Astrocyte (in vitro differentiated cells and primary cell): ENCODE measurements around the gene ITPRIPL1.

ENCODE experiments used
- EZH2 ChIP-seq: IDR thresholded peaks from 2 replicates; pipeline ENCODE4 v1.6.1; 2012; ENCODE audit warnings: mild to moderate bottlenecking, low read length, inconsistent platforms; ENCODE audit not compliant: insufficient read depth
- TF ChIP-seq, protein P1 (sequence below): IDR thresholded peaks from 2 replicates; pipeline ENCODE4 v1.5.1; 2011; ENCODE audit warnings: low read depth, mild to moderate bottlenecking, inconsistent platforms, low read length, moderate library complexity; ENCODE audit not compliant: insufficient read depth

DNA sequence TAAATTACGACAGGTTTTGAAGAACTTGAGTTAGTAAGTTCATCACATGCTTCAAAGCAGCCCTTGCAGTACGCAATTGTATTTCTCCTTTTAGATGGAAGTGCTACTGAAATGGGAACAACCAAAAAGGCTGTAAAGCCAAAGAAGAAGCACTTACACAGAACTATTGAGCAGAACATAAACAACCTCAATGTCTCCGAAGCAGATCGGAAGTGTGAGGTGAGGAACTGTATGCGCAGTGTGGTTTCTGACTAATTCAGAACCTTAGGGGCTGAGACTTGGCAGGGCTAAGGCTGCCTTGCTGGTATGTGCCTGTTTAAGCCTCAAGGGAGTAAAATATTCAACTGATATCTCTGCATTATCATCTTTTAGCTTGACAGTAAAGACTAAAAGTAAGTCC is 18.9 kb downstream of the ITPRIPL1 start:
- TF ChIP-seq EZH2: no peak
- TF ChIP-seq, protein P1, sequence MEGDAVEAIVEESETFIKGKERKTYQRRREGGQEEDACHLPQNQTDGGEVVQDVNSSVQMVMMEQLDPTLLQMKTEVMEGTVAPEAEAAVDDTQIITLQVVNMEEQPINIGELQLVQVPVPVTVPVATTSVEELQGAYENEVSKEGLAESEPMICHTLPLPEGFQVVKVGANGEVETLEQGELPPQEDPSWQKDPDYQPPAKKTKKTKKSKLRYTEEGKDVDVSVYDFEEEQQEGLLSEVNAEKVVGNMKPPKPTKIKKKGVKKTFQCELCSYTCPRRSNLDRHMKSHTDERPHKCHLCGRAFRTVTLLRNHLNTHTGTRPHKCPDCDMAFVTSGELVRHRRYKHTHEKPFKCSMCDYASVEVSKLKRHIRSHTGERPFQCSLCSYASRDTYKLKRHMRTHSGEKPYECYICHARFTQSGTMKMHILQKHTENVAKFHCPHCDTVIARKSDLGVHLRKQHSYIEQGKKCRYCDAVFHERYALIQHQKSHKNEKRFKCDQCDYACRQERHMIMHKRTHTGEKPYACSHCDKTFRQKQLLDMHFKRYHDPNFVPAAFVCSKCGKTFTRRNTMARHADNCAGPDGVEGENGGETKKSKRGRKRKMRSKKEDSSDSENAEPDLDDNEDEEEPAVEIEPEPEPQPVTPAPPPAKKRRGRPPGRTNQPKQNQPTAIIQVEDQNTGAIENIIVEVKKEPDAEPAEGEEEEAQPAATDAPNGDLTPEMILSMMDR: no peak
